PC-9 (cell line): ENCODE data around the gene TUSC2.

Source experiments
- EZH2 ChIP-seq: fragments of 200-600 bp; sonication (generic); IDR thresholded peaks from 2 replicates; pipeline ENCODE4 v1.8.0; 2017; ENCODE audit warnings: antibody characterized with exemption, low read depth
- TF ChIP-seq, protein P1 (sequence below): fragments of 200-600 bp; sonication (generic); conservative IDR thresholded peaks from 2 replicates; pipeline ENCODE4 v1.6.1; 2017; ENCODE audit warnings: mixed run types, antibody characterized with exemption, mild to moderate bottlenecking, moderate library complexity

GRCh38 chr3:50338965-50339364 lies 10.9 kb upstream of the TUSC2 start:
- TF ChIP-seq, protein P1, sequence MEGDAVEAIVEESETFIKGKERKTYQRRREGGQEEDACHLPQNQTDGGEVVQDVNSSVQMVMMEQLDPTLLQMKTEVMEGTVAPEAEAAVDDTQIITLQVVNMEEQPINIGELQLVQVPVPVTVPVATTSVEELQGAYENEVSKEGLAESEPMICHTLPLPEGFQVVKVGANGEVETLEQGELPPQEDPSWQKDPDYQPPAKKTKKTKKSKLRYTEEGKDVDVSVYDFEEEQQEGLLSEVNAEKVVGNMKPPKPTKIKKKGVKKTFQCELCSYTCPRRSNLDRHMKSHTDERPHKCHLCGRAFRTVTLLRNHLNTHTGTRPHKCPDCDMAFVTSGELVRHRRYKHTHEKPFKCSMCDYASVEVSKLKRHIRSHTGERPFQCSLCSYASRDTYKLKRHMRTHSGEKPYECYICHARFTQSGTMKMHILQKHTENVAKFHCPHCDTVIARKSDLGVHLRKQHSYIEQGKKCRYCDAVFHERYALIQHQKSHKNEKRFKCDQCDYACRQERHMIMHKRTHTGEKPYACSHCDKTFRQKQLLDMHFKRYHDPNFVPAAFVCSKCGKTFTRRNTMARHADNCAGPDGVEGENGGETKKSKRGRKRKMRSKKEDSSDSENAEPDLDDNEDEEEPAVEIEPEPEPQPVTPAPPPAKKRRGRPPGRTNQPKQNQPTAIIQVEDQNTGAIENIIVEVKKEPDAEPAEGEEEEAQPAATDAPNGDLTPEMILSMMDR, result no peak
- no peak for TF ChIP-seq EZH2
